HEK293 (cell line): ENCODE results near the gene CORO2B.

ENCODE experiments used
- HIC1 ChIP-seq: fragments of 450-650 bp; formaldehyde crosslinking; IDR thresholded peaks from 2 replicates; pipeline ENCODE4 v1.5.1; 2016; ENCODE audit warnings: missing biosample characterization, missing genetic modification characterization
- REPIN1 ChIP-seq: fragments of 450-650 bp; formaldehyde crosslinking; IDR thresholded peaks from 2 replicates; pipeline ENCODE4 v1.5.1; 2017; ENCODE audit warnings: missing biosample characterization, missing genetic modification characterization, low read depth
- TCF7L2 ChIP-seq: IDR thresholded peaks from 2 replicates; pipeline ENCODE4 v1.6.1; 2011; ENCODE audit warnings: low read depth, mild to moderate bottlenecking, inconsistent platforms, low read length, moderate library complexity, borderline replicate concordance
- TRIM28 ChIP-seq: IDR thresholded peaks from 2 replicates; pipeline ENCODE4 v1.6.1; 2011; ENCODE audit warnings: low read length, control low read depth, borderline replicate concordance
- ZBTB10 ChIP-seq: fragments of 450-650 bp; formaldehyde crosslinking; IDR thresholded peaks from 2 replicates; pipeline ENCODE4 v1.5.1; 2016; ENCODE audit warnings: missing biosample characterization, missing genetic modification characterization
- ZFP37 ChIP-seq: fragments of 450-650 bp; formaldehyde crosslinking; IDR thresholded peaks from 2 replicates; pipeline ENCODE4 v1.5.1; 2016; ENCODE audit warnings: missing biosample characterization, missing genetic modification characterization
- ZNF174 ChIP-seq: fragments of 450-650 bp; formaldehyde crosslinking; IDR thresholded peaks from 2 replicates; pipeline ENCODE4 v1.5.0; 2017; ENCODE audit warnings: missing biosample characterization, mild to moderate bottlenecking, missing genetic modification characterization
- ZNF175 ChIP-seq: fragments of 450-650 bp; formaldehyde crosslinking; IDR thresholded peaks from 2 replicates; pipeline ENCODE4 v1.5.1; 2016; ENCODE audit warnings: missing biosample characterization, missing genetic modification characterization
- ZNF202 ChIP-seq: fragments of 450-650 bp; formaldehyde crosslinking; IDR thresholded peaks from 2 replicates; pipeline ENCODE4 v1.5.1; 2016; ENCODE audit warnings: missing biosample characterization, missing genetic modification characterization, borderline replicate concordance
- ZNF239 ChIP-seq: fragments of 450-650 bp; formaldehyde crosslinking; IDR thresholded peaks from 2 replicates; pipeline ENCODE4 v1.5.1; 2016; ENCODE audit warnings: missing biosample characterization, missing genetic modification characterization
- ZNF26 ChIP-seq: fragments of 450-650 bp; formaldehyde crosslinking; IDR thresholded peaks from 2 replicates; pipeline ENCODE4 v1.5.1; 2016; ENCODE audit warnings: missing biosample characterization, missing genetic modification characterization
- ZNF302 ChIP-seq: fragments of 450-650 bp; formaldehyde crosslinking; IDR thresholded peaks from 2 replicates; pipeline ENCODE4 v1.5.1; 2016; ENCODE audit warnings: missing biosample characterization, missing genetic modification characterization, low read depth
- ZNF341 ChIP-seq: fragments of 450-650 bp; formaldehyde crosslinking; IDR thresholded peaks from 2 replicates; pipeline ENCODE4; 2016; ENCODE audit warnings: low read depth, missing biosample characterization, missing genetic modification characterization
- ZNF426 ChIP-seq: fragments of 450-650 bp; formaldehyde crosslinking; IDR thresholded peaks from 2 replicates; pipeline ENCODE4 v1.5.1; 2017; ENCODE audit warnings: missing biosample characterization, missing genetic modification characterization, mild to moderate bottlenecking, inconsistent platforms, moderate library complexity
- ZNF549 ChIP-seq: fragments of 450-650 bp; IDR thresholded peaks from 2 replicates; pipeline ENCODE4 v1.5.1; 2018; ENCODE audit warnings: missing biosample characterization, missing genetic modification characterization, mild to moderate bottlenecking, inconsistent platforms, moderate library complexity
- ZNF558 ChIP-seq: fragments of 450-650 bp; formaldehyde crosslinking; IDR thresholded peaks from 2 replicates; pipeline ENCODE4 v1.5.1; 2016; ENCODE audit warnings: missing biosample characterization, missing genetic modification characterization
- ZNF600 ChIP-seq: fragments of 450-650 bp; formaldehyde crosslinking; IDR thresholded peaks from 2 replicates; pipeline ENCODE4 v1.5.1; 2016; ENCODE audit warnings: missing biosample characterization, missing genetic modification characterization
- ZNF623 ChIP-seq: fragments of 450-650 bp; formaldehyde crosslinking; IDR thresholded peaks from 2 replicates; pipeline ENCODE4 v1.5.1; 2016; ENCODE audit warnings: missing biosample characterization, missing genetic modification characterization
- ZNF629 ChIP-seq: fragments of 450-650 bp; formaldehyde crosslinking; IDR thresholded peaks from 2 replicates; pipeline ENCODE4 v1.5.1; 2017; ENCODE audit warnings: missing biosample characterization, missing genetic modification characterization
- ZNF701 ChIP-seq: fragments of 450-650 bp; formaldehyde crosslinking; IDR thresholded peaks from 2 replicates; pipeline ENCODE4 v1.5.1; 2016; ENCODE audit warnings: missing biosample characterization, missing genetic modification characterization
- ZSCAN30 ChIP-seq: fragments of 450-650 bp; IDR thresholded peaks from 2 replicates; pipeline ENCODE4 v1.5.1; 2018; ENCODE audit warnings: missing biosample characterization, mild to moderate bottlenecking, missing genetic modification characterization, moderate library complexity
- TF ChIP-seq, protein P1 (sequence below): fragments of 450-650 bp; formaldehyde crosslinking; IDR thresholded peaks from 2 replicates; pipeline ENCODE4 v1.5.1; 2017; ENCODE audit warnings: missing biosample characterization, missing genetic modification characterization
- TF ChIP-seq, protein P2 (sequence below): fragments of 450-650 bp; IDR thresholded peaks from 2 replicates; pipeline ENCODE4 v1.5.1; 2018; ENCODE audit warnings: missing biosample characterization, mild to moderate bottlenecking, missing genetic modification characterization
- TF ChIP-seq, protein P3 (sequence below): fragments of 450-650 bp; formaldehyde crosslinking; IDR thresholded peaks from 2 replicates; pipeline ENCODE4 v1.5.1; 2016; ENCODE audit warnings: missing biosample characterization, missing genetic modification characterization

Gene CORO2B

GRCh38 chr15:68578980-68579935 lies at the start of gene CORO2B (continued):
- TF ChIP-seq ZNF26 (tag by site-specific recombination) (no peak), ZNF341 (peak; percentile 98), ZSCAN30 (tag by site-specific recombination) (peak; percentile 87), ZNF549 (tag by site-specific recombination) (no peak), REPIN1 (tag by site-specific recombination) (no peak), ZNF302 (tag by site-specific recombination) (no peak), ZNF174 (tag by site-specific recombination) (no peak), HIC1 (peak; percentile 83), TCF7L2 (no peak), ZNF426 (no peak), ZFP37 (tag by site-specific recombination) (no peak; the same call in 1 of the 2 replicates), ZNF558 (no peak), ZNF202 (tag by site-specific recombination) (no peak), ZNF175 (no peak), ZNF239 (tag by site-specific recombination) (no peak), TRIM28 (no peak), ZNF629 (tag by site-specific recombination) (0 out of 2 replicates have a peak, but pooled peaks have one; percentile 46), ZNF701 (tag by site-specific recombination) (no peak), ZNF623 (tag by site-specific recombination) (peak; percentile 5; the same call in 1 of the 2 replicates), ZNF600 (tag by site-specific recombination) (peak; percentile 94), ZBTB10 (tag by site-specific recombination) (peak; percentile 83)
- TF ChIP-seq, protein P1, sequence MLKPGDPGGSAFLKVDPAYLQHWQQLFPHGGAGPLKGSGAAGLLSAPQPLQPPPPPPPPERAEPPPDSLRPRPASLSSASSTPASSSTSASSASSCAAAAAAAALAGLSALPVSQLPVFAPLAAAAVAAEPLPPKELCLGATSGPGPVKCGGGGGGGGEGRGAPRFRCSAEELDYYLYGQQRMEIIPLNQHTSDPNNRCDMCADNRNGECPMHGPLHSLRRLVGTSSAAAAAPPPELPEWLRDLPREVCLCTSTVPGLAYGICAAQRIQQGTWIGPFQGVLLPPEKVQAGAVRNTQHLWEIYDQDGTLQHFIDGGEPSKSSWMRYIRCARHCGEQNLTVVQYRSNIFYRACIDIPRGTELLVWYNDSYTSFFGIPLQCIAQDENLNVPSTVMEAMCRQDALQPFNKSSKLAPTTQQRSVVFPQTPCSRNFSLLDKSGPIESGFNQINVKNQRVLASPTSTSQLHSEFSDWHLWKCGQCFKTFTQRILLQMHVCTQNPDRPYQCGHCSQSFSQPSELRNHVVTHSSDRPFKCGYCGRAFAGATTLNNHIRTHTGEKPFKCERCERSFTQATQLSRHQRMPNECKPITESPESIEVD: no peak
- TF ChIP-seq, protein P2, sequence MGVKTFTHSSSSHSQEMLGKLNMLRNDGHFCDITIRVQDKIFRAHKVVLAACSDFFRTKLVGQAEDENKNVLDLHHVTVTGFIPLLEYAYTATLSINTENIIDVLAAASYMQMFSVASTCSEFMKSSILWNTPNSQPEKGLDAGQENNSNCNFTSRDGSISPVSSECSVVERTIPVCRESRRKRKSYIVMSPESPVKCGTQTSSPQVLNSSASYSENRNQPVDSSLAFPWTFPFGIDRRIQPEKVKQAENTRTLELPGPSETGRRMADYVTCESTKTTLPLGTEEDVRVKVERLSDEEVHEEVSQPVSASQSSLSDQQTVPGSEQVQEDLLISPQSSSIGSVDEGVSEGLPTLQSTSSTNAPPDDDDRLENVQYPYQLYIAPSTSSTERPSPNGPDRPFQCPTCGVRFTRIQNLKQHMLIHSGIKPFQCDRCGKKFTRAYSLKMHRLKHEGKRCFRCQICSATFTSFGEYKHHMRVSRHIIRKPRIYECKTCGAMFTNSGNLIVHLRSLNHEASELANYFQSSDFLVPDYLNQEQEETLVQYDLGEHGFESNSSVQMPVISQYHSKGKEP: peak; percentile 74
- TF ChIP-seq, protein P3, sequence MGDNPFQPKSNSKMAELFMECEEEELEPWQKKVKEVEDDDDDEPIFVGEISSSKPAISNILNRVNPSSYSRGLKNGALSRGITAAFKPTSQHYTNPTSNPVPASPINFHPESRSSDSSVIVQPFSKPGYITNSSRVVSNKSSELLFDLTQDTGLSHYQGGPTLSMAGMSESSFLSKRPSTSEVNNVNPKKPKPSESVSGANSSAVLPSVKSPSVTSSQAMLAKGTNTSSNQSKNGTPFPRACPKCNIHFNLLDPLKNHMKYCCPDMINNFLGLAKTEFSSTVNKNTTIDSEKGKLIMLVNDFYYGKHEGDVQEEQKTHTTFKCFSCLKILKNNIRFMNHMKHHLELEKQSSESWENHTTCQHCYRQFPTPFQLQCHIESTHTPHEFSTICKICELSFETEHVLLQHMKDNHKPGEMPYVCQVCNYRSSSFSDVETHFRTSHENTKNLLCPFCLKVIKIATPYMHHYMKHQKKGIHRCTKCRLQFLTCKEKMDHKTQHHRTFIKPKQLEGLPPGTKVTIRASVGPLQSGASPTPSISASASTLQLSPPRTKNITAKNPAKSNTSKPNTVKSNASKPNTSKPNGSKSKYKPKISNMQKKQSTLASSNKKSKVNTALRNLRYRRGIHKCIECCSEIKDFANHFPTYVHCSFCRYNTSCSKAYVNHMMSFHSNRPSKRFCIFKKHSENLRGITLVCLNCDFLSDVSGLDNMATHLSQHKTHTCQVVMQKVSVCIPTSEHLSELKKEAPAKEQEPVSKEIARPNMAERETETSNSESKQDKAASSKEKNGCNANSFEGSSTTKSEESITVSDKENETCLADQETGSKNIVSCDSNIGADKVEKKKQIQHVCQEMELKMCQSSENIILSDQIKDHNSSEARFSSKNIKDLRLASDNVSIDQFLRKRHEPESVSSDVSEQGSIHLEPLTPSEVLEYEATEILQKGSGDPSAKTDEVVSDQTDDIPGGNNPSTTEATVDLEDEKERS: no peak
